NB4 (cell line): Measurements from ENCODE around the gene WNT9A.

Experiments used
- DNase-seq: peaks from one replicate; pipeline ENCODE4 v3.0.0; 2010; ENCODE audit warnings: low read depth
- H3K4me3 ChIP-seq: one replicate; pipeline ENCODE4 v1.5.1; 2011; ENCODE audit warnings: mild to moderate bottlenecking, low read depth, low read length, moderate library complexity
- MYC ChIP-seq: IDR thresholded peaks from 2 replicates; pipeline ENCODE4 v1.6.1; 2011; ENCODE audit warnings: low read depth, low read length
- POLR2A ChIP-seq: IDR thresholded peaks from 2 replicates; pipeline ENCODE4 v1.6.1; 2011; ENCODE audit warnings: mild to moderate bottlenecking; ENCODE audit not compliant: insufficient read length; ENCODE audit errors: extremely low read depth
- TF ChIP-seq, protein P1 (sequence below): IDR thresholded peaks from 2 replicates; pipeline ENCODE4 v1.6.1; 2011; ENCODE audit warnings: low read depth, low read length
- TF ChIP-seq, protein P2 (sequence below): IDR thresholded peaks from one replicate; pipeline ENCODE4 v1.5.1; 2012; ENCODE audit warnings: low read depth, low read length

The WNT9A gene

DNA sequence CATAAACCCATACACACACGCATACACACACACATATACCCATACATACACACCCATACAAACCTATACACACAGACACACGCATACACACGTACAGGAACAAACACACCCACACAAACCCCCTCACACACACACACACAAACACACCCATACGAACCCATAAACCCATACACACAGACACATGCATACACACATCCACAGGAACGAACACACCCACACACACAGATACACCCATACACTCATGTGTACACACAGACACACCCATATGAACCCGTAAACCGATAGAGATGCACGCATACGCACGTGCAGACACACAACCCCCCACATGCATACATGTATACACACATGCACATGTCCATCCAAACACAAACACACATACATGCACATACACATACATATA lies 9.5 kb downstream of the WNT9A start:
- TF ChIP-seq POLR2A, result no peak
- TF ChIP-seq, protein P1, sequence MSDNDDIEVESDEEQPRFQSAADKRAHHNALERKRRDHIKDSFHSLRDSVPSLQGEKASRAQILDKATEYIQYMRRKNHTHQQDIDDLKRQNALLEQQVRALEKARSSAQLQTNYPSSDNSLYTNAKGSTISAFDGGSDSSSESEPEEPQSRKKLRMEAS, result no peak
- TF ChIP-seq, protein P2, sequence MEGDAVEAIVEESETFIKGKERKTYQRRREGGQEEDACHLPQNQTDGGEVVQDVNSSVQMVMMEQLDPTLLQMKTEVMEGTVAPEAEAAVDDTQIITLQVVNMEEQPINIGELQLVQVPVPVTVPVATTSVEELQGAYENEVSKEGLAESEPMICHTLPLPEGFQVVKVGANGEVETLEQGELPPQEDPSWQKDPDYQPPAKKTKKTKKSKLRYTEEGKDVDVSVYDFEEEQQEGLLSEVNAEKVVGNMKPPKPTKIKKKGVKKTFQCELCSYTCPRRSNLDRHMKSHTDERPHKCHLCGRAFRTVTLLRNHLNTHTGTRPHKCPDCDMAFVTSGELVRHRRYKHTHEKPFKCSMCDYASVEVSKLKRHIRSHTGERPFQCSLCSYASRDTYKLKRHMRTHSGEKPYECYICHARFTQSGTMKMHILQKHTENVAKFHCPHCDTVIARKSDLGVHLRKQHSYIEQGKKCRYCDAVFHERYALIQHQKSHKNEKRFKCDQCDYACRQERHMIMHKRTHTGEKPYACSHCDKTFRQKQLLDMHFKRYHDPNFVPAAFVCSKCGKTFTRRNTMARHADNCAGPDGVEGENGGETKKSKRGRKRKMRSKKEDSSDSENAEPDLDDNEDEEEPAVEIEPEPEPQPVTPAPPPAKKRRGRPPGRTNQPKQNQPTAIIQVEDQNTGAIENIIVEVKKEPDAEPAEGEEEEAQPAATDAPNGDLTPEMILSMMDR, result no peak
- no peak for TF ChIP-seq MYC
- no peak overlapping the region for H3K4me3 ChIP-seq
- no peak for DNase-seq

DNA sequence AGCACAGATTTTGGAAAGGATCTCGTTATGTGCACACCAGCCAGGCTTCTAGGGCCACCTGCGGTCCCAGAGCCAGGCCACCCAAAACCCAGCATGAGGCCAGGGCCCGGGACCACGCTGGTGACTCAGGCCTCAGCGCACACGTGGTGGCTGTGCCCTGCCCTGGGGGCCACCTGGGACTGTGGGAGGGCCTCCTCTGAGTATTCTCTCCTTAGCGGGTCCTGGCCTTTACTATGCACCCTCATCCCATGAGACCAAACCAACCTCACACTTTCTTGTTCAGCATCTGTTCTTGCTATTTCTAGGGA lies 9.9 kb downstream of the WNT9A start:
- TF ChIP-seq POLR2A, result no peak
- TF ChIP-seq, protein P1, result peak; percentile 8; the same call in 1 of the 2 replicates
- no peak for DNase-seq
- H3K4me3 ChIP-seq, result no peak overlapping the region

DNA sequence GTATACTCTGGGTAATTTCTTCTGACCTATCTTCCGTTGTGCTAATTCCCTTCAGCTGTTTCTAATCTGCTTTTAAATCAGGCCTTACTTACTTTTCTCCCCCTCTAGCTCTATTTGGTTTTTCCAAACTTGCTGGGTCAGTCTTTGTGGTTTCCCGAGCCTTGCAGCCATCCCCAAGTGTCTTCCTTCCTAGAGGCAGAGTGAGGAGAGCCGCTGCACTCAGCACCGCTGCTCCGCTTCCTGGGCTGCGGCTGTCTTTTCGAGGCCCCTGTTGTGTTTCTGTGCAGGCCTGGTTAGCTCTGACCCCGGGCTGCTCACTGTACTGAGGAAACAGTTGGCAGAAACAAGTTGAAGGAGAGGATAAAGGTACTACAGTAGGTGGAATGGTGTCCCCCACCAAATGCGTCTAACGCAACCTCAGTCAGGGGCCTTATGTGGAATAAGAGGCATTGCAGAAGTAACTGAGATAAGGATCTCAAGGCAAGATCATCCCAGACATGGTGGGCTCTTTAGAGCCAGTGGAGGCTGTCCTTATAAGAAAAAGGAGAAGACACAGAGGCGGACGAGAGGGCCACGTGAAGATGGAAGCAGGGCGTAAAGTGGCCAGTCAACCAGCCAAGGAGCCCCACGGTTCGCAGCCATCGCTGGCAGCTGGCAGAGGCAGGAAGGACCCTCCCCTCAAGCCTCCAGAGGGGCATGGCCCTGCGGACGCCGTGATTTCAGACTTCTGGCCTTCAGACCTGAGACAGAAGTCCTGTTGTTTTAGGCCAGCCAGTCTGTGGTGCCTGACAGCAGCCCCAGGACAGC lies 10.5 kb downstream of the WNT9A start:
- TF ChIP-seq MYC (no peak), POLR2A (no peak)
- TF ChIP-seq, protein P2, result no peak
- TF ChIP-seq, protein P1, result no peak
- H3K4me3 ChIP-seq, result no peak overlapping the region
- DNase-seq, result no peak

DNA sequence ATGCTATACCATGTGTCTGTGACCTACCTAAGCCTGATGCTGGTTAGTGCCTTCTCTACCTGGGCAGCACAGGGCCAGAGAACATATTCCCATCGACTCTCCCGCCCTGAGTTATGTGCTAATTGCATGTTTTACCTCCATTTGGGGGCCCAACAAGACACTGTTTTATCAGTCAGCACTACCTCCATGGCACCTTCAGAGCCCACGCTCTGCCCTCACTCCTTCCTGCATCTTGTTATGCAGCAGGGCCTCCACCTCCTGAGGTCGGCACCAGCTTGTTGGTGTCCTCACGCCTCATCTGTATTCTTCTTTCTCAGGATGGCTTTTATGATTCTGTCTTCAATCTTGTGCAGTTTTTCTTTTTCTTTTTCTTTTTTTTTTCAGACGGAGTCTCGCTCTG lies 11.9 kb downstream of the WNT9A start:
- DNase-seq, result no peak
- no peak overlapping the region for H3K4me3 ChIP-seq
- TF ChIP-seq, protein P2, result no peak
- TF ChIP-seq POLR2A, result no peak
- TF ChIP-seq MYC, result no peak
- TF ChIP-seq, protein P1, result no peak

DNA sequence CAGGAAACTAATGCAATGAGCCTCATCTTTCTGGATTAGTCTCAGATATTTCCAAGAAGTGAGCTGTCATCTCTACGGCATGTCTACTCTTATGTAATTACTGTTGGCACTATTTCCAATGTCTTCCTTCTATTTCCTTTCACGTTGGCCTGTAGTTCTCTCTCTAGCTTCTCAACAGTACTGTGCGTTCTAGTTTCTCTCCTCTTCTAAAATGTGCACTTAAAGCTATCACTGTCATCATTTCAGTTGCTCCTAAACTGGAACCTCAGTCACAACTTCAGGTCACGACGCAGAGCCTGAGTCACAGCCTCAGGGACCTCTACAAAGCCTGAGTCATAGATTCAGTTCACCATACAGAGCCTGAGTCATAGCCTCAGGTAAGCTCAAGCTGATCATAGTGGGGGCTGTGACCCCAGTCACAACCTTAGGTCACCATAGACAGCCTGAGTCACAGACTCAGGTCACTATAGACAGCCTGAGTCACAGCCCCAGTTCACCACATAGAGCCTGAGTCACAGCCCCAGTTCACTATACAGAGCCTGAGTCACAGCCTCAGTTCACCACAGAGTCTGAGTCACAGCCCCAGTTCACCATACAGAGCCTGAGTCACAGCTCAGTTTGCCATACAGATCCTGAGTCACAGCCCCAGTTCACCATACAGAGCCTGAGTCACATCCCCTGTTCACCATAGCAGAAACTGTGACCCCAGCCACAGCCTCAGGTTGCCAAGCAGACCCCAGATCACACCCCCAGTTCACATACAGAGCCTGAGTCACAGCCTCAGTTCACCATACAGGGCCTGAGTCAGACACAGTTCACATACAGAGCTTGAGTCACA lies 13.0 kb downstream of the WNT9A start:
- no peak overlapping the region for H3K4me3 ChIP-seq
- TF ChIP-seq, protein P2, result no peak
- TF ChIP-seq POLR2A (no peak), MYC (no peak)
- TF ChIP-seq, protein P1, result no peak
- DNase-seq, result peak; percentile 60
